Chondrocyte (in vitro differentiated cells): ENCODE measurements around the gene CDCA4. TPM values are rescaled to one million over a fixed set of nuclear protein-coding genes. Genes with fewer than 3 reads are reported as not detected.

Source experiments
- DNase-seq: peaks from one replicate; pipeline ENCODE4 v3.0.0; 2021; ENCODE audit warnings: mixed read lengths, low spot score
- H3K27ac Mint-ChIP-seq: one replicate; pipeline ENCODE4 v1.8.0; 2021; ENCODE audit warnings: mild to moderate bottlenecking, moderate library complexity, mixed read lengths; ENCODE audit not compliant: unreplicated experiment
- H3K27me3 Mint-ChIP-seq: 2 replicates; pipeline ENCODE4 v1.8.0; 2021; ENCODE audit warnings: low read depth, mixed read lengths
- H3K36me3 Mint-ChIP-seq: 2 replicates; pipeline ENCODE4 v1.8.0; 2021; ENCODE audit warnings: low read depth, mixed read lengths
- H3K4me1 Mint-ChIP-seq: 2 replicates; pipeline ENCODE4 v1.8.0; 2021; ENCODE audit warnings: low read depth, mild to moderate bottlenecking, mixed read lengths
- H3K4me3 Mint-ChIP-seq: one replicate; pipeline ENCODE4 v1.8.0; 2021; ENCODE audit warnings: mild to moderate bottlenecking, moderate library complexity, mixed read lengths; ENCODE audit not compliant: unreplicated experiment
- H3K9me3 Mint-ChIP-seq: 2 replicates; pipeline ENCODE4 v1.8.0; 2021; ENCODE audit warnings: low read depth, mixed read lengths
- total RNA-seq: library from RNA; stranded (reverse); gene quantifications from 3 replicates; pipeline ENCODE4 v1.2.1, GENCODE V29; 2021
- TF ChIP-seq, protein P1 (sequence below): fragments of 200-600 bp; sonication (generic); IDR thresholded peaks from 2 replicates; pipeline ENCODE4 v1.5.0; 2021; ENCODE audit warnings: antibody characterized with exemption, mild to moderate bottlenecking, moderate library complexity

Gene CDCA4
- total RNA-seq, 1 donor from 2014 or later = 18.0 TPM

DNA sequence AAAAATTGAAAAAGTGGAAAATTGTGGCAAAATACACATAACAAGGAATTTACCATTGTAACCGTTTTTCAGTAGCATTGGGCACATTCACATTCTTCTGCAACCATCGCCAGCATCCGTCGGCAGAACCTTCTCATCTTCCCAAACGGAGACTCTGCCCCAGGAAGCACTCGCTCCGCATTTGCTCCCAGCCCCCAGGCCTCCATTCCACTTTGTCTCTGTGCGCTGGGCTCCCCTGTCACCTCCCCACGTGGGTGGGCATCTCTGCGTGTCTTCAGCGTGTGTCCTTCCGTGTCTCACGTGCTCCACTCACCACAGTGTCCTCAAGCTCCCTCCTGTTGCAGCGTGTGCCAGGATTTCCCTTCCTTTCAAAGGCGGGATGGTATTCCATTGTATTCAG, 34.5 kb upstream of the CDCA4 start:
- Mint-ChIP-seq H3K36me3 (no peaks in the 10 kb centered on the region), H3K27me3 (peaks cover 2% of the 10 kb centered on the region), H3K4me3 (no peak overlapping the region), H3K27ac (no peak overlapping the region), H3K4me1 (peaks cover 3% of the 10 kb centered on the region), H3K9me3 (no peaks in the 10 kb centered on the region)
- no peak for DNase-seq
- TF ChIP-seq, protein P1, sequence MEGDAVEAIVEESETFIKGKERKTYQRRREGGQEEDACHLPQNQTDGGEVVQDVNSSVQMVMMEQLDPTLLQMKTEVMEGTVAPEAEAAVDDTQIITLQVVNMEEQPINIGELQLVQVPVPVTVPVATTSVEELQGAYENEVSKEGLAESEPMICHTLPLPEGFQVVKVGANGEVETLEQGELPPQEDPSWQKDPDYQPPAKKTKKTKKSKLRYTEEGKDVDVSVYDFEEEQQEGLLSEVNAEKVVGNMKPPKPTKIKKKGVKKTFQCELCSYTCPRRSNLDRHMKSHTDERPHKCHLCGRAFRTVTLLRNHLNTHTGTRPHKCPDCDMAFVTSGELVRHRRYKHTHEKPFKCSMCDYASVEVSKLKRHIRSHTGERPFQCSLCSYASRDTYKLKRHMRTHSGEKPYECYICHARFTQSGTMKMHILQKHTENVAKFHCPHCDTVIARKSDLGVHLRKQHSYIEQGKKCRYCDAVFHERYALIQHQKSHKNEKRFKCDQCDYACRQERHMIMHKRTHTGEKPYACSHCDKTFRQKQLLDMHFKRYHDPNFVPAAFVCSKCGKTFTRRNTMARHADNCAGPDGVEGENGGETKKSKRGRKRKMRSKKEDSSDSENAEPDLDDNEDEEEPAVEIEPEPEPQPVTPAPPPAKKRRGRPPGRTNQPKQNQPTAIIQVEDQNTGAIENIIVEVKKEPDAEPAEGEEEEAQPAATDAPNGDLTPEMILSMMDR = no peak

DNA sequence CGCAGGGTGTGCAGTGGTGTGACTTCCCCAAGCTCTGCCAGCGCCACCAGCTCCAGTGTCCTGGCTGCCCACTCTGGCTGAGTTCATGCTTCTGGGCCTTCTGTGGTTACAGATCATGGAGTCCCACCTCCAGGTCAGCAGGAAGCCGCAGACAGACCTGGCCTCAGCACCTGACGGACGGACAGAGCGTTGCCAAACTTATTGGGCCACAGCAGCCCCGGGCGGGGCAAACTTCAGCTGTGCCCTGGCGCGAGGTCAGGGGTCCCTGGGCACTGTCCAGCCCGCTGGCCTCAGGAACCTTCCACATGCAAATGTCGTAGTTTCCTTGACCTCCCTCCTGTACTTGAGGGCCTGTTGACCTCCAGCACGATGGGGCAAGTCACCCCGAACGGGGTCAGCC, 33.1 kb upstream of the CDCA4 start:
- no peak overlapping the region for H3K4me3 Mint-ChIP-seq
- DNase-seq = no peak
- H3K36me3 Mint-ChIP-seq = no peaks in the 10 kb centered on the region
- H3K27ac Mint-ChIP-seq = no peak overlapping the region
- H3K27me3 Mint-ChIP-seq = peaks cover 2% of the 10 kb centered on the region
- H3K9me3 Mint-ChIP-seq = no peaks in the 10 kb centered on the region
- TF ChIP-seq, protein P1 = no peak
- H3K4me1 Mint-ChIP-seq = no peaks in the 10 kb centered on the region

DNA sequence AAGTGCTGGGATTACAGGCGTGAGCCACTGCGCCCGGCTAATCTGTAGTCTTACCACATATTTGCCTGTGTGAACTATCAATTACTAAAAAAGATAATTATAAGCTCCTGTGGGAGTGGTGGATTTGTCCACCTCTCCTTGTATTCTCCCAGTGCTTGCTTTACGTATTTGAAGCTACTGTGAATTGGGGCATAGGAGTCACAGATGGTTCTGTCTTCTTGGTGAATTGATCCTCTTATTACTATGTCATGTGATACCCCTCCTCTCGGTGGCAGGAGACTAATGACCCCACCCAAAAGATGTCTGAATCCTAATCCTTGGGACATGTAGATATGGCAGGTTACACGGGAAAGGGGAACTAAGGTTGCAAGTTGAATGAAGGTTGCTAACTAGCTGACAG, 32.5 kb upstream of the CDCA4 start:
- peaks cover 2% of the 10 kb centered on the region for H3K27me3 Mint-ChIP-seq
- H3K4me1 Mint-ChIP-seq = no peaks in the 10 kb centered on the region

DNA sequence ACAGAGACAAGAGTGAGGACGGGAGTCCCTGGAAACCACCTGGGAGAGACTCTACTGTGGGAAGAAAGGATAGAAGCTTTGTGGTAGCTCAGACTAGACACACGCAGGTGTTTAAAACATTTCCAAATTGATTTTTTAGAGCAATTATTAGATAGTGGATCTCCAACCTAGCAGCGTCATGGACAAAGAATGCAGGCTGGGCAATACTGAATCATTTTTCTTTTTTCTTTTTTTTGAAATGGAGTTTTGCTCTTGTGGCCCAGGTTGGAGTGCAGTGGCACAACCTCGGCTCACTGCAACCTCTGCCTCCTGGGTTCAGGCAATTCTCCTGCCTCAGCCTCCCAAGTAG, 31.2 kb upstream of the CDCA4 start:
- DNase-seq = no peak
- TF ChIP-seq, protein P1 = no peak
- Mint-ChIP-seq H3K9me3 (no peaks in the 10 kb centered on the region), H3K27ac (no peak overlapping the region), H3K4me1 (no peaks in the 10 kb centered on the region), H3K36me3 (no peaks in the 10 kb centered on the region), H3K4me3 (no peak overlapping the region), H3K27me3 (peaks cover 1% of the 10 kb centered on the region)

More for the DNA sequence above, 32.5 kb upstream of the CDCA4 start:
- H3K4me3 Mint-ChIP-seq = no peak overlapping the region
- TF ChIP-seq, protein P1 = no peak
- H3K36me3 Mint-ChIP-seq = no peaks in the 10 kb centered on the region
- H3K27ac Mint-ChIP-seq = no peak overlapping the region
- DNase-seq = no peak
- H3K9me3 Mint-ChIP-seq = no peaks in the 10 kb centered on the region

DNA sequence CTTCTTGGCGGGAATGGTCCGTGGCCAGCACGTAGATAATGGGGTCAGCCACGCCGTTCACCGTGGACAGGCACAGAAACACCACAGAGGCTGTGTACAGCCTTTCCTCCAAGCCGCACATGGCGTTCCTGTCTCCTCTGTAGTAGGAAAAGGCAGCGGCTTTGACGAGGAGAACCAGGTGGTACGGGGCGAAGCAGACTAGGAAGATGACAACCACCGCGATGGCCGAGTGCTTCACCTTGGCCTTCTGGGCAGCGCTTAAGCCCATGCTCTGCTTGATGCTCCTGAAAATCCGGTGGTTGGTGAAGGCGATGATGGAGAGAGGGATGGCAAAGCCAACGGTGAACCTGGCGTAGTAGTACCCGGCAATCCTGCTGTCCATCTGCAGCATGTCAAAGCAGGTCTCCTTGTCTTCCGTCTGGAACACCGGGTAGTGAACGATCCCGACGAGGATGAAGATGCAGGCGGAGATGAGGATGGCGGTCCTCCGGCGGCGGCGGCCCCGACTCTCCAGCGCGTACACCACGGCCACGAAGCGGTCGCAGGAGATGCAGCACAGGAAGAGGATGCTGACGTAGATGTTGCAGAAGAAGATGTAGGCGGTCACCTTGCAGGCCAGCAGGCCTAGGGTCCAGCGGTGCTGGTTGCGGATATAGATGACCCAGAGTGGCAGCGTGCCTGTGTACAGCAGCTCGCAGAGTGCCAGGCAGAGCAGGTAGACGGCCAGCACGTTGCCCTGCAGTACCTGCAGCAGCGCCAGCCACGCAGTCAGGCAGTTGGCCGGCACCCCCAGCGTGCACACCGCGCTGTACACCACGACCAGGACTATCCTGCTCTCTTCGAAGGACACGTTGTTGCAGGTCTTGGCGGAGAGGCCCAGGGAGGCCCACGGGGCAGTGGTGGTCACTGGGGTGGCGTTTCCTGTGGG, 30.6 kb upstream of the CDCA4 start:
- Mint-ChIP-seq H3K27me3 (no peaks in the 10 kb centered on the region), H3K27ac (no peak overlapping the region), H3K4me3 (no peak overlapping the region), H3K36me3 (no peaks in the 10 kb centered on the region), H3K9me3 (no peaks in the 10 kb centered on the region), H3K4me1 (no peaks in the 10 kb centered on the region)
- TF ChIP-seq, protein P1 = no peak
- DNase-seq = no peak
